Measurements from ENCODE around the gene PIK3R5.
A peak's percentile ranks its signal among the peaks of the same experiment; 100 is the strongest.

- TF ChIP-seq CTCF (IDR thresholded peaks at IDR 0.05), result peak; percentile 54 to 85 (median 80)
- TF ChIP-seq POLR2A (IDR thresholded peaks at IDR 0.05), result no peak
Measured at GRCh38 chr17:8894673-8895578, 70.6 kb downstream of the PIK3R5 start.

Measured in adrenal gland (tissue), 5 donors.